Left ventricle myocardium inferior (tissue), 1 donor: ENCODE measurements around the gene STRA6. TPM values are rescaled to one million over a fixed set of nuclear protein-coding genes. Genes with fewer than 3 reads are reported as not detected.

ENCODE experiments used
- DNase-seq: peaks from one replicate; pipeline ENCODE4 v3.0.0-alpha.2; 2020
- H3K27ac ChIP-seq: fragments of 200-600 bp; replicated peaks from 2 replicates; pipeline ENCODE4 v1.8.0; 2021
- H3K27me3 ChIP-seq: fragments of 200-600 bp; 2 replicates; pipeline ENCODE4 v1.8.0; 2021; ENCODE audit warnings: low read depth
- H3K36me3 ChIP-seq: fragments of 200-600 bp; 2 replicates; pipeline ENCODE4 v1.8.0; 2021
- H3K4me1 ChIP-seq: fragments of 200-600 bp; 2 replicates; pipeline ENCODE4 v1.8.0; 2021
- H3K4me3 ChIP-seq: fragments of 200-600 bp; 2 replicates; pipeline ENCODE4 v1.8.0; 2021; ENCODE audit warnings: mild to moderate bottlenecking, moderate library complexity
- H3K9me3 ChIP-seq: fragments of 200-600 bp; replicated peaks from 2 replicates; pipeline ENCODE4 v1.8.0; 2021
- intact Hi-C: fragments of 100-400 bp; cut with micrococcal nuclease; formaldehyde crosslinking; loops from one replicate; pipeline ENCODE4 v1.11.0; 2022
- total RNA-seq: library from RNA; stranded (reverse); fragmentation: NEBNext Ultra II Directional; extraction: Animal tissue kit (Norgen Biotek cat#: 25700); gene quantifications from one replicate; pipeline ENCODE4 v1.2.1, GENCODE V29; 2021
- TF ChIP-seq, protein P1 (sequence below): fragments of 200-600 bp; IDR thresholded peaks from 2 replicates; pipeline ENCODE4 v1.8.0; 2021; ENCODE audit warnings: antibody characterized with exemption, mild to moderate bottlenecking, borderline replicate concordance
- donor health status: DM: no; HTN: yes; CAD: no; lungs with severe emphysema.

STRA6 gene
- total RNA-seq, 1 donor from 2014 or later = not detected

DNA sequence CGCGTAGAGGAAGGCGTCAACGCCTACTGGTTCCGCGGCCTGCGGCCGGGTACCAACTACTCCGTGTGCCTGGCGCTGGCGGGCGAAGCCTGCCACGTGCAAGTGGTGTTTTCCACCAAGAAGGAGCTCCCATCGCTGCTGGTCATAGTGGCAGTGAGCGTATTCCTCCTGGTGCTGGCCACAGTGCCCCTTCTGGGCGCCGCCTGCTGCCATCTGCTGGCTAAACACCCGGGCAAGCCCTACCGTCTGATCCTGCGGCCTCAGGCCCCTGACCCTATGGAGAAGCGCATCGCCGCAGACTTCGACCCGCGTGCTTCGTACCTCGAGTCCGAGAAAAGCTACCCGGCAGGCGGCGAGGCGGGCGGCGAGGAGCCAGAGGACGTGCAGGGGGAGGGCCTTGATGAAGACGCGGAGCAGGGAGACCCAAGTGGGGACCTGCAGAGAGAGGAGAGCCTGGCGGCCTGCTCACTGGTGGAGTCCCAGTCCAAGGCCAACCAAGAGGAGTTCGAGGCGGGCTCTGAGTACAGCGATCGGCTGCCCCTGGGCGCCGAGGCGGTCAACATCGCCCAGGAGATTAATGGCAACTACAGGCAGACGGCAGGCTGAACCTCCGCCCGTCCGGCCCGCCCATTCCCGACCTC, 68.1 kb downstream of the STRA6 start:
- Histone ChIP-seq H3K4me1 (peaks cover 79% of the 10 kb centered on the region), H3K9me3 (no peaks in the 10 kb centered on the region), H3K4me3 (no peak overlapping the region), H3K27ac (peak overlapping the region; percentile 89), H3K36me3 (no peaks in the 10 kb centered on the region), H3K27me3 (peaks cover 63% of the 10 kb centered on the region)
- no peak for DNase-seq
- TF ChIP-seq, protein P1, sequence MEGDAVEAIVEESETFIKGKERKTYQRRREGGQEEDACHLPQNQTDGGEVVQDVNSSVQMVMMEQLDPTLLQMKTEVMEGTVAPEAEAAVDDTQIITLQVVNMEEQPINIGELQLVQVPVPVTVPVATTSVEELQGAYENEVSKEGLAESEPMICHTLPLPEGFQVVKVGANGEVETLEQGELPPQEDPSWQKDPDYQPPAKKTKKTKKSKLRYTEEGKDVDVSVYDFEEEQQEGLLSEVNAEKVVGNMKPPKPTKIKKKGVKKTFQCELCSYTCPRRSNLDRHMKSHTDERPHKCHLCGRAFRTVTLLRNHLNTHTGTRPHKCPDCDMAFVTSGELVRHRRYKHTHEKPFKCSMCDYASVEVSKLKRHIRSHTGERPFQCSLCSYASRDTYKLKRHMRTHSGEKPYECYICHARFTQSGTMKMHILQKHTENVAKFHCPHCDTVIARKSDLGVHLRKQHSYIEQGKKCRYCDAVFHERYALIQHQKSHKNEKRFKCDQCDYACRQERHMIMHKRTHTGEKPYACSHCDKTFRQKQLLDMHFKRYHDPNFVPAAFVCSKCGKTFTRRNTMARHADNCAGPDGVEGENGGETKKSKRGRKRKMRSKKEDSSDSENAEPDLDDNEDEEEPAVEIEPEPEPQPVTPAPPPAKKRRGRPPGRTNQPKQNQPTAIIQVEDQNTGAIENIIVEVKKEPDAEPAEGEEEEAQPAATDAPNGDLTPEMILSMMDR = peak; percentile 62
- intact Hi-C loops = no loop called here

- Histone ChIP-seq H3K36me3 (no peaks in the 10 kb centered on the region), H3K9me3 (no peaks in the 10 kb centered on the region), H3K4me1 (peaks cover 85% of the 10 kb centered on the region), H3K27me3 (peaks cover 69% of the 10 kb centered on the region), H3K27ac (no peak overlapping the region), H3K4me3 (no peak overlapping the region)
- TF ChIP-seq, protein P1 = no peak
- intact Hi-C loops = no loop called here
- DNase-seq = no peak
These were observed 68.7 kb downstream of the STRA6 start for GRCh38 chr15:74133694-74134386.

- TF ChIP-seq, protein P1 = no peak
- no peak overlapping the region for H3K4me3 ChIP-seq
- H3K36me3 ChIP-seq = no peaks in the 10 kb centered on the region
- DNase-seq = no peak
- H3K9me3 ChIP-seq = no peaks in the 10 kb centered on the region
- peak overlapping the region; percentile 62 for H3K27ac ChIP-seq
- H3K27me3 ChIP-seq = peaks cover 78% of the 10 kb centered on the region
- H3K4me1 ChIP-seq = peaks cover 94% of the 10 kb centered on the region
- intact Hi-C loops = no loop called here
These were observed 69.6 kb downstream of the STRA6 start for GRCh38 chr15:74132681-74133651.

DNA sequence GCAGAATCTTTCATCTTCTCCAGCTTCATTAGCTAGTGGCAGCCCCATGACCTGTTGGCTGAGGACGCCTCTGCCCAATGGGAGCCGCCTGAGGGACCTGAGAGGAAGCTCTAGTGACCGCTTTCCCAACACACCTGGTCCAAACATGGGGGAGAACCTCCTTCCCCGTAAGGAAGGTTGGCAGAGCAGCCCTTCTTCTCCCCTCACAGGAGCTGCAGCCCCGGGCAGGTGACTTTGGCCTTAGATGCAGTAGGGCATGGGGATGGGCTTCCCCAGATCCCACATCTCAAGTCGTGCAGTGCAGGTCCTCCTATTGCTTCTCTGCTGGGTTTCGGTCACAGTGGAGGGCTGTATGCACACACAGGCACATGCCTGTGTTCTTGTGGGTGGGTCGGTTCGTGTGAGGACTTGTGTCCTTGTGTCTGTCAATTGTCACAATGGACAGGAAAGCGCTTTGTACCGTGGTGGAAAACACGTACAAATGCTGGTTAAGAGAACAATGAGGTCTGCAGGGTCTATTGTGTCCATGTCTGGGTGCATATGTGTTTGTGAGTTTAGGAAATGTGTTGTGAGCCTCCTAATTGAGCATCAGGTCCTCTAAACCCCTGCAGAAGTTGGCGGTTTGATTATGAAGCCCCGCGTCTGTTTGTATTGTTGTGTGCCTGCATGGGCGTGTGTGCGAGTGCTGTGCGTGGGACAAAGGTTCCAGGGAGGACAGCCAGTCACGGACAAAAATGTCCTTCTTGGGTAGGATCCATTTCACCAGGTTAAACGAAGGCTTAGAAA, 70.8 kb downstream of the STRA6 start:
- TF ChIP-seq, protein P1 = no peak
- no peaks in the 10 kb centered on the region for H3K36me3 ChIP-seq
- peaks cover 91% of the 10 kb centered on the region for H3K4me1 ChIP-seq
- peaks cover 87% of the 10 kb centered on the region for H3K27me3 ChIP-seq
- peak overlapping the region; percentile 83 for H3K27ac ChIP-seq
- H3K9me3 ChIP-seq = no peaks in the 10 kb centered on the region
- intact Hi-C loops = no loop called here
- no peak for DNase-seq
- peak overlapping the region; percentile 66 for H3K4me3 ChIP-seq
